Thoracic aorta (tissue), 2 donors: ENCODE results near the gene CACNA1G. TPM values are rescaled to one million over a fixed set of nuclear protein-coding genes. Genes with fewer than 3 reads are reported as not detected.

Experiments
- ATAC-seq: fragments of 150-250 bp; one replicate; pipeline ENCODE4 v1.8.0; 2017; ENCODE audit warnings: low read depth; ENCODE audit not compliant: insufficient number of reproducible peaks, low FRiP score
- DNase-seq: peaks from one replicate; pipeline ENCODE4 v3.0.0-alpha.2; 2020; ENCODE audit warnings: low spot score
- H3K27ac ChIP-seq, 2 donors: fragments of 200-600 bp; sonication (generic); 1 replicate in 1 of 2; 2 replicates in 1 of 2; pipeline ENCODE4 v1.5.1; 2016; ENCODE audit warnings: mild to moderate bottlenecking in 2 of 2, moderate library complexity in 2 of 2
- H3K27me3 ChIP-seq: fragments of 200-600 bp; sonication (generic); replicated peaks from 2 replicates; pipeline ENCODE4 v1.6.0; 2016; ENCODE audit warnings: mild to moderate bottlenecking; ENCODE audit not compliant: insufficient read depth
- H3K36me3 ChIP-seq: fragments of 200-600 bp; sonication (generic); one replicate; pipeline ENCODE4 v1.5.1; 2016
- H3K4me1 ChIP-seq, 2 donors: fragments of 200-600 bp; sonication (generic); 1 replicate in 1 of 2; 2 replicates in 1 of 2; pipeline versions ENCODE4 v1.5.1 to v1.6.0; 2016; ENCODE audit warnings: low read depth in 2 of 2, mild to moderate bottlenecking in 1 of 2; ENCODE audit not compliant: control insufficient read depth in 1 of 2
- H3K4me3 ChIP-seq: fragments of 200-600 bp; sonication (generic); 2 replicates; pipeline ENCODE4 v1.5.1; 2016; ENCODE audit warnings: mild to moderate bottlenecking
- H3K9me3 ChIP-seq: fragments of 200-600 bp; sonication (generic); 2 replicates; pipeline ENCODE4 v1.5.1; 2016
- total RNA-seq, 2 donors: library from RNA; depleted of rRNA; stranded (reverse); fragments of >200 nt; gene quantifications; one replicate each; pipeline versions ENCODE4 v1.1.0 to v1.2.3, GENCODE V29; 2016
- TF ChIP-seq, protein P1 (sequence below): fragments of 200-600 bp; sonication (generic); IDR thresholded peaks from one replicate; pipeline ENCODE4 v1.5.1; 2019; ENCODE audit warnings: antibody characterized with exemption

The CACNA1G gene
- total RNA-seq, 2 donors from 2014 or later: 0.27 to 2.3 TPM

DNA sequence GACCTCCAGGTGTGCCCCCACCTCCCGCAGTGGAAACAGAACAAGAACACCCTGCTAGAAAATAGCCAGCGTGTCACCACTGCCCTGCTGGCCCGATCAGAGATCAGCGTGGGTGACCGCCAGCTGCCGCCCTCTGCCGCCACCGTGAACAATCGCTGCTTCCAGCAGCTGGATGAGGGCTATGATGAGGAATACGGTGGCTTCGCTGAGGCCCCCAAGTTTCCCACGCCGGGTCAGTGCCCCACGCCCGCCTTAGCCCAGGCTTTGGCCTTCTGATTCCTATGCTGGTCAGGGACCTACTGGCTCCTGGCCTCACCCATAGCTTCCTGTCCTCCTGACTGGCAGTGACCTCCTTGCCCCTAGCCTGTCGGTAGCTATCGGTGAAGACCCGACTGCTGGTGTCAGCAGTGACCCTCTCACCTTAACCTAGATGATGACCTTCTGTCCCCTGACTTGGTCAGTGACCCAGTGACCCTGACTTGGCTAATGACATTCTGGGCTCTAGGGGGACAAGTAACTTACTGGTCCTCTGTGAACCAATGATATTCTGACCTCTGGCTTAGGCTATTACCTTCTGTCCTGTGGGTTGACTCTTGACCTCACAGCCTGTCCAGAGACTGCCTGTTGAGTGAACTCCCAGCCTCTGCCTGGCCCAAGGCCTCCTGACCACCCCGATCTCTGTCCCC, 11.1 kb upstream of the CACNA1G start:
- DNase-seq: no peak
- ATAC-seq: no peak

DNA sequence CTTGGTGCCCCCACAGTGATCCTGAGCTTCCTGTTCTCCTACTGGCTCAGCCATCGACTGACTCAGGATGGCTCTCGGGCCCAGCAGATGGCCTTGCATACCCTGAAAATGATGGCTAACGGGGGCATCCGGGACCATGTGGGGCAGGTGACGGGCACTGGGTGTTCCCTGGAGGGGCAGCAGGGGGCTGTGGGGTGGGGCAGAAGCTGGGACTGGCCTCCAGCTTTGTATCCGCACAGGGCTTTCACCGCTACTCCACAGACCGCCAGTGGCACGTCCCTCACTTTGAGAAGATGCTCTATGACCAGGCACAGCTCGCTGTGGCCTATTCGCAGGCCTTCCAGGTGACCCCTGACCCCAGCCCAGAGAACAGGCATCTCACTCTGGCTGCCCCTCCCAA, 10.5 kb upstream of the CACNA1G start:
- Histone ChIP-seq H3K36me3 (peaks cover under 1% of the 10 kb centered on the region), H3K27ac (no peak overlapping the region), H3K4me1 (peaks cover 9 to 14% of the 10 kb centered on the region in 2 donors), H3K9me3 (no peaks in the 10 kb centered on the region), H3K27me3 (no peaks in the 10 kb centered on the region), H3K4me3 (no peak overlapping the region)
- DNase-seq (no peak), ATAC-seq (no peak)
- TF ChIP-seq, protein P1, sequence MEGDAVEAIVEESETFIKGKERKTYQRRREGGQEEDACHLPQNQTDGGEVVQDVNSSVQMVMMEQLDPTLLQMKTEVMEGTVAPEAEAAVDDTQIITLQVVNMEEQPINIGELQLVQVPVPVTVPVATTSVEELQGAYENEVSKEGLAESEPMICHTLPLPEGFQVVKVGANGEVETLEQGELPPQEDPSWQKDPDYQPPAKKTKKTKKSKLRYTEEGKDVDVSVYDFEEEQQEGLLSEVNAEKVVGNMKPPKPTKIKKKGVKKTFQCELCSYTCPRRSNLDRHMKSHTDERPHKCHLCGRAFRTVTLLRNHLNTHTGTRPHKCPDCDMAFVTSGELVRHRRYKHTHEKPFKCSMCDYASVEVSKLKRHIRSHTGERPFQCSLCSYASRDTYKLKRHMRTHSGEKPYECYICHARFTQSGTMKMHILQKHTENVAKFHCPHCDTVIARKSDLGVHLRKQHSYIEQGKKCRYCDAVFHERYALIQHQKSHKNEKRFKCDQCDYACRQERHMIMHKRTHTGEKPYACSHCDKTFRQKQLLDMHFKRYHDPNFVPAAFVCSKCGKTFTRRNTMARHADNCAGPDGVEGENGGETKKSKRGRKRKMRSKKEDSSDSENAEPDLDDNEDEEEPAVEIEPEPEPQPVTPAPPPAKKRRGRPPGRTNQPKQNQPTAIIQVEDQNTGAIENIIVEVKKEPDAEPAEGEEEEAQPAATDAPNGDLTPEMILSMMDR: no peak

More for the DNA sequence above, 11.1 kb upstream of the CACNA1G start:
- H3K9me3 ChIP-seq: no peaks in the 10 kb centered on the region
- no peak overlapping the region for H3K4me3 ChIP-seq
- peaks cover 9 to 14% of the 10 kb centered on the region in 2 donors for H3K4me1 ChIP-seq
- TF ChIP-seq, protein P1: no peak
- no peaks in the 10 kb centered on the region for H3K27me3 ChIP-seq
- H3K27ac ChIP-seq: no peak overlapping the region
- no peaks in the 10 kb centered on the region for H3K36me3 ChIP-seq

DNA sequence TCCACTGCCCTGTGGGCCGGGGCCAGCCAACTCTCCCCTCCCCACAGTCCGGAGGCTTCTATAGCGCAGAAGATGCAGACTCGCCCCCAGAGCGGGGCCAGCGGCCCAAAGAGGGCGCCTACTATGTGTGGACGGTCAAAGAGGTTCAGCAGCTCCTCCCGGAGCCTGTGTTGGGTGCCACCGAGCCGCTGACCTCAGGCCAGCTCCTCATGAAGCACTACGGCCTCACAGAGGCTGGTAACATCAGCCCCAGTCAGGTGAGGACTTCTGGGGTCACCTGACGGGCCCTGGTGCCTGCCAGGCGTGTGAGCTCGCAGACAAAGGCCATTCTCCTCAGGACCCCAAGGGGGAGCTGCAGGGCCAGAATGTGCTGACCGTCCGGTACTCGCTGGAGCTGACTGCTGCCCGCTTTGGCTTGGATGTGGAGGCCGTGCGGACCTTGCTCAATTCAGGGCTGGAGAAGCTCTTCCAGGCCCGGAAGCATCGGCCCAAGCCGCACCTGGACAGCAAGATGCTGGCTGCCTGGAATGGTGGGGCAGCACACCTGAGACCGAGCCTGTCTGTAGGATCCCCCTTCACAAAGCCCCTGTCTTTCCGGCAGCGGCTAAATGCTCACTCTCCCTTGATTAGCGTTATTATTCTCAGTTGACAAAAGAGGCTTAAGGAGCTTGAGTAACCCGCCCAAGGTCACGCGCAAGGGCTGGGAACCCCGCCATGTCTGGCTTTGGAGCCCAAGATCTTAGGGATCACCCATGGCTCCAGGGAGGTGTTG, 9.7 kb upstream of the CACNA1G start:
- no peak overlapping the region for H3K4me3 ChIP-seq
- no peaks in the 10 kb centered on the region for H3K27me3 ChIP-seq
- TF ChIP-seq, protein P1: peak; percentile 89
- H3K9me3 ChIP-seq: no peaks in the 10 kb centered on the region
- DNase-seq (peak; percentile 46), ATAC-seq (no peak)
- H3K36me3 ChIP-seq: peaks cover 10% of the 10 kb centered on the region
- H3K4me1 ChIP-seq: peaks cover 9 to 14% of the 10 kb centered on the region in 2 donors
- no peak overlapping the region for H3K27ac ChIP-seq

DNA sequence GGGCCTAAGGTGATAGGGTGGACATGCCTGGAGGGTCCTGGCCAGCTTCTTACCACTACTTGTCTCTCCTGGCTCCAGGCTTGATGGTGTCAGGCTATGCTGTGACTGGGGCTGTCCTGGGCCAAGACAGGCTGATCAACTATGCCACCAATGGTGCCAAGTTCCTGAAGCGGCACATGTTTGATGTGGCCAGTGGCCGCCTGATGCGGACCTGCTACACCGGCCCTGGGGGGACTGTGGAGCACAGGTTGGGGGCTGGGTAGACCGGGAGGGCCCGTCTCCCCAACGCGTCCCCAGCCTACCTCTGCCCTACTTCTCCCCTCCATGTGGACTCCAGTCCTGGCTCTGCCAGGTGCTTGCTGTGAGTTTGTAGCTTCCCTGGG, 9.1 kb upstream of the CACNA1G start:
- ATAC-seq: no peak
- no peak overlapping the region for H3K27ac ChIP-seq
- peaks cover 12% of the 10 kb centered on the region for H3K36me3 ChIP-seq
- peaks cover 9 to 13% of the 10 kb centered on the region in 2 donors for H3K4me1 ChIP-seq
- H3K9me3 ChIP-seq: no peaks in the 10 kb centered on the region
- DNase-seq: no peak
- TF ChIP-seq, protein P1: no peak
- H3K27me3 ChIP-seq: no peaks in the 10 kb centered on the region
- no peak overlapping the region for H3K4me3 ChIP-seq

DNA sequence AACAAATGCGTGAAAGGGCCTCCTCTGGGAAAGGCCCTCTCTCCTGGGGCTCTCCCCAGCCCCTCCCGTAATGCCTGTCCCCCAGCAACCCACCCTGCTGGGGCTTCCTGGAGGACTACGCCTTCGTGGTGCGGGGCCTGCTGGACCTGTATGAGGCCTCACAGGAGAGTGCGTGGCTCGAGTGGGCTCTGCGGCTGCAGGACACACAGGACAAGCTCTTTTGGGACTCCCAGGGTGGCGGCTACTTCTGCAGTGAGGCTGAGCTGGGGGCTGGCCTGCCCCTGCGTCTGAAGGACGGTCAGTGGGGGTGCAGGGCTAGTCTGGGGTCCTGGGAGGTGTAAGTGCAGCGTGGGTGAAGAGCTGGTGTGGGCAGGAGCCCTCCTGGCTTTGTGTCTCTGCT, 8.6 kb upstream of the CACNA1G start:
- peaks cover 12% of the 10 kb centered on the region for H3K36me3 ChIP-seq
- TF ChIP-seq, protein P1: no peak

More for the DNA sequence above, 8.6 kb upstream of the CACNA1G start:
- DNase-seq (no peak), ATAC-seq (no peak)
- H3K4me1 ChIP-seq: peaks cover 6 to 9% of the 10 kb centered on the region in 2 donors
- no peaks in the 10 kb centered on the region for H3K9me3 ChIP-seq
- H3K27ac ChIP-seq: no peak overlapping the region
- H3K27me3 ChIP-seq: no peaks in the 10 kb centered on the region
- H3K4me3 ChIP-seq: no peak overlapping the region
